Cardiac muscle cell (in vitro differentiated cells and primary cell): ENCODE measurements around the gene SMARCA4. TPM values are rescaled to one million over a fixed set of nuclear protein-coding genes. Genes with fewer than 3 reads are reported as not detected.

Experiments used
- DNase-seq, 2 donors: peaks; one replicate each; pipeline versions ENCODE4 v3.0.0 to v3.0.0-alpha.2; 2010 to 2017; ENCODE audit warnings: low read depth in 1 of 2, low spot score in 1 of 2
- H3K27ac ChIP-seq: fragments of 200-600 bp; sonication (generic); 2 replicates; pipeline ENCODE4 v1.5.1; 2016
- H3K27me3 ChIP-seq: fragments of 200-600 bp; sonication (generic); 2 replicates; pipeline ENCODE4 v1.6.0; 2016; ENCODE audit warnings: control low read depth
- H3K36me3 ChIP-seq: fragments of 200-600 bp; sonication (generic); 2 replicates; pipeline ENCODE4 v1.5.1; 2016; ENCODE audit warnings: control low read depth
- H3K4me1 ChIP-seq: fragments of 200-600 bp; sonication (generic); 2 replicates; pipeline ENCODE4 v1.8.1; 2017; ENCODE audit warnings: low read depth, mild to moderate bottlenecking, mixed run types
- H3K4me3 ChIP-seq: fragments of 200-600 bp; sonication (generic); 2 replicates; pipeline ENCODE4 v1.5.1; 2016; ENCODE audit warnings: mild to moderate bottlenecking
- H3K9me3 ChIP-seq: fragments of 200-600 bp; sonication (generic); 2 replicates; pipeline ENCODE4 v1.5.1; 2017; ENCODE audit warnings: low read depth, mild to moderate bottlenecking, control low read depth
- CTCF ChIP-seq: IDR thresholded peaks from 2 replicates; pipeline ENCODE4 v1.5.1; 2012; ENCODE audit warnings: low read depth, mild to moderate bottlenecking, low read length
- polyA plus RNA-seq: library from polyadenylated mRNA; unstranded; fragments of >200 nt; fragmentation: Nextera tagmentation; extraction: Ambion mirVana; gene quantifications from 2 replicates; pipeline ENCODE4 v1.2.1, GENCODE V29; 2016
- total RNA-seq: library from RNA; depleted of rRNA; stranded (reverse); fragments of >200 nt; gene quantifications from 2 replicates; pipeline ENCODE4 v1.2.3, GENCODE V29; 2016

SMARCA4 gene
- total and polyA plus RNA-seq, 2 experiments from 2014 or later: 178 to 212 TPM

GRCh38 chr19:11041194-11041593 is 80.4 kb downstream of the SMARCA4 start:
- no peak for DNase-seq
- H3K36me3 ChIP-seq: peaks cover 40% of the 10 kb centered on the region
- no peak overlapping the region for H3K27ac ChIP-seq

GRCh38 chr19:11041966-11042627 is 81.3 kb downstream of the SMARCA4 start:
- Histone ChIP-seq H3K27me3 (no peaks in the 10 kb centered on the region), H3K9me3 (no peaks in the 10 kb centered on the region), H3K4me3 (no peak overlapping the region), H3K36me3 (peaks cover 34% of the 10 kb centered on the region), H3K4me1 (no peaks in the 10 kb centered on the region), H3K27ac (no peak overlapping the region)
- no peak for DNase-seq
- TF ChIP-seq CTCF: no peak

More at GRCh38 chr19:11041194-11041593, 80.4 kb downstream of the SMARCA4 start:
- H3K4me3 ChIP-seq: no peak overlapping the region
- no peaks in the 10 kb centered on the region for H3K4me1 ChIP-seq
- no peaks in the 10 kb centered on the region for H3K27me3 ChIP-seq
- no peak for TF ChIP-seq CTCF
- no peaks in the 10 kb centered on the region for H3K9me3 ChIP-seq

- Histone ChIP-seq H3K36me3 (peaks cover 38% of the 10 kb centered on the region), H3K27ac (no peak overlapping the region), H3K4me3 (no peak overlapping the region), H3K27me3 (no peaks in the 10 kb centered on the region), H3K9me3 (no peaks in the 10 kb centered on the region), H3K4me1 (no peaks in the 10 kb centered on the region)
- TF ChIP-seq CTCF: no peak
- no peak for DNase-seq
These were observed 83.6 kb downstream of the SMARCA4 start for GRCh38 chr19:11044431-11044830.

GRCh38 chr19:11045536-11045935 is 84.7 kb downstream of the SMARCA4 start:
- no peaks in the 10 kb centered on the region for H3K4me1 ChIP-seq
- no peak for TF ChIP-seq CTCF
- no peak for DNase-seq
- no peaks in the 10 kb centered on the region for H3K9me3 ChIP-seq
- H3K36me3 ChIP-seq: peaks cover 37% of the 10 kb centered on the region
- no peak overlapping the region for H3K4me3 ChIP-seq
- H3K27me3 ChIP-seq: no peaks in the 10 kb centered on the region
- no peak overlapping the region for H3K27ac ChIP-seq

- DNase-seq: no peak
- Histone ChIP-seq H3K9me3 (no peaks in the 10 kb centered on the region), H3K27ac (no peak overlapping the region), H3K4me3 (no peak overlapping the region), H3K36me3 (peaks cover 30% of the 10 kb centered on the region), H3K27me3 (no peaks in the 10 kb centered on the region), H3K4me1 (no peaks in the 10 kb centered on the region)
- TF ChIP-seq CTCF: no peak
These were observed 86.0 kb downstream of the SMARCA4 start for GRCh38 chr19:11046605-11047354.
